Keratinocyte (primary cell): ENCODE results near the gene PTBP3. TPM values are rescaled to one million over a fixed set of nuclear protein-coding genes. Genes with fewer than 3 reads are reported as not detected.
A peak's percentile ranks its signal among the peaks of the same experiment; 100 is the strongest.

Experiments used
- DNase-seq: peaks from one replicate; pipeline ENCODE4 v3.0.0-alpha.2; 2011; ENCODE audit warnings: low read depth, missing footprints, low spot score
- FAIRE-seq: peaks from 2 replicates; lab custom pipeline; 2011; peaks lifted over from hg19 to GRCh38; lab: Jason Lieb, UNC
- H2AFZ ChIP-seq: 2 replicates; pipeline ENCODE4 v1.6.0; 2012; ENCODE audit warnings: low read length, control low read depth, inconsistent platforms; ENCODE audit not compliant: control insufficient read depth
- H3K27ac ChIP-seq: 2 replicates; pipeline ENCODE4 v1.5.1; 2011; ENCODE audit warnings: low read length; ENCODE audit not compliant: control insufficient read depth, insufficient read depth
- H3K27me3 ChIP-seq: 3 replicates; pipeline ENCODE4 v1.6.0; 2011; ENCODE audit warnings: low read length; ENCODE audit not compliant: control insufficient read depth, insufficient read depth; ENCODE audit errors: extremely low read depth
- H3K36me3 ChIP-seq, 2 experiments: 2 replicates in 1 of 2; 3 replicates in 1 of 2; pipeline ENCODE4 v1.5.1; 2011; ENCODE audit warnings: low read length in 2 of 2, mild to moderate bottlenecking in 1 of 2; ENCODE audit not compliant: control insufficient read depth in 2 of 2, insufficient read depth in 2 of 2; ENCODE audit errors: extremely low read depth in 1 of 2
- H3K4me1 ChIP-seq: 3 replicates; pipeline ENCODE4 v1.5.1; 2011; ENCODE audit warnings: low read length; ENCODE audit not compliant: control insufficient read depth, insufficient read depth; ENCODE audit errors: extremely low read depth
- H3K4me2 ChIP-seq: 3 replicates; pipeline ENCODE4 v1.6.0; 2011; ENCODE audit warnings: low read depth, low read length; ENCODE audit not compliant: control insufficient read depth, insufficient read depth; ENCODE audit errors: extremely low read depth
- H3K4me3 ChIP-seq, 3 experiments: fragments of 200-600 bp in 1 of 3; sonication (generic) in 1 of 3; 2 replicates in 2 of 3; 3 replicates in 1 of 3; pipeline ENCODE4 v1.5.1; 2011 to 2016; ENCODE audit warnings: low read length in 3 of 3, mild to moderate bottlenecking in 3 of 3, control low read depth in 2 of 3, inconsistent platforms in 1 of 3, low read depth in 1 of 3, mixed read lengths in 1 of 3, mixed run types in 1 of 3, moderate library complexity in 1 of 3; ENCODE audit not compliant: control insufficient read depth in 2 of 3, insufficient read depth in 2 of 3; ENCODE audit errors: extremely low read depth in 1 of 3
- H3K79me2 ChIP-seq: 2 replicates; pipeline ENCODE4 v1.6.0; 2012; ENCODE audit warnings: low read length; ENCODE audit not compliant: control insufficient read depth, insufficient read depth
- H3K9ac ChIP-seq: 3 replicates; pipeline ENCODE4 v1.6.0; 2011; ENCODE audit warnings: low read length; ENCODE audit not compliant: control insufficient read depth, insufficient read depth; ENCODE audit errors: extremely low read depth
- H3K9me1 ChIP-seq: 3 replicates; pipeline ENCODE4 v1.6.0; 2011; ENCODE audit warnings: low read length; ENCODE audit not compliant: control insufficient read depth, insufficient read depth; ENCODE audit errors: extremely low read depth
- H3K9me3 ChIP-seq: 2 replicates; pipeline ENCODE4 v1.5.1; 2012; ENCODE audit warnings: low read depth, low read length; ENCODE audit not compliant: control insufficient read depth
- H4K20me1 ChIP-seq: 3 replicates; pipeline ENCODE4 v1.6.0; 2011; ENCODE audit warnings: low read length; ENCODE audit not compliant: control insufficient read depth, insufficient read depth; ENCODE audit errors: extremely low read depth
- EZH2 ChIP-seq: IDR thresholded peaks from one replicate; pipeline ENCODE4 v1.6.1; 2012; ENCODE audit warnings: inconsistent platforms, mild to moderate bottlenecking, low read length, moderate library complexity
- dilution Hi-C: fragments of 300-500 bp; cut with MboI; formaldehyde crosslinking; loops from one replicate; pipeline ENCODE4 v1.7.0; 2020; ENCODE audit warnings: low sequenced_read_pairs; ENCODE audit not compliant: extremely low pct_ligation_motif_present
- polyA plus RNA-seq, 5 experiments: library from polyadenylated mRNA; depleted of rRNA in 3 of 5; stranded (reverse) in 3 of 5; stranded (forward) in 1 of 5; unstranded in 1 of 5; fragments of >200 nt; gene quantifications; 1 replicate in 1 of 5; 2 replicates in 3 of 5; 3 replicates in 1 of 5; pipeline versions ENCODE4 v1.2.1 to v1.2.3, GENCODE V29; 2011 to 2012; ENCODE audit warnings: missing spikeins in 2 of 5, low read depth in 1 of 5, low replicate concordance in 1 of 5
- TF ChIP-seq, protein P1 (sequence below), 3 experiments: IDR thresholded peaks in 1 of 3; conservative IDR thresholded peaks in 1 of 3; optimal IDR thresholded peaks in 1 of 3; 2 replicates in 2 of 3; 3 replicates in 1 of 3; pipeline versions ENCODE3 to v1.5.1; 2011; ENCODE audit warnings: low read length in 3 of 3, mild to moderate bottlenecking in 3 of 3, moderate library complexity in 2 of 3, control low read depth in 1 of 3, inconsistent platforms in 1 of 3; ENCODE audit not compliant: insufficient read depth in 2 of 3; ENCODE audit errors: extremely low read depth in 1 of 3

The PTBP3 gene
- polyA plus RNA-seq, 1 donor (not counting 4 experiments of a cell fraction or from before 2014, with no cell fraction given), result 51.0 TPM

DNA sequence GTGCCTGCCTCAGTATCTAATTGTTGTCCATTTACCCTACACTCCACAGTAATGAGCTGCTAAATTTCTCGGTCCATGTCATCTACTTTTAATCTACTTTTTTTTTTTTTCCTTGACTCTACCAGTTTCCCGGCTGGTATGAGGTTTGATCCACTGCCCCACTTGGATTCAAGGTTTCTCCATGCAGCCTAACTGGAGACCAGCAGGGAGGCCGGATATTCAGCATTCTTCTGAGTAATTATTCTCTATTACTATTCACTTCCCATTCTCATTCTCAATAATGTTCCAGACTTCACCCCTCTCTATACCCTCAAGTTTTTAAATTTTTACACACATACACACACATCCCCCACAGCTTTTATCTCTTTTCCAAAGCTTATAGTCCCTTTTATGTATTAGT lies 107.3 kb downstream of the PTBP3 start:
- dilution Hi-C loops, result no loop called here
- no peaks in the 10 kb centered on the region for H3K9me1 ChIP-seq
- no peak overlapping the region for H3K4me2 ChIP-seq
- H3K4me1 ChIP-seq, result peaks cover 20% of the 10 kb centered on the region
- FAIRE-seq, result no peak
- TF ChIP-seq, protein P1, sequence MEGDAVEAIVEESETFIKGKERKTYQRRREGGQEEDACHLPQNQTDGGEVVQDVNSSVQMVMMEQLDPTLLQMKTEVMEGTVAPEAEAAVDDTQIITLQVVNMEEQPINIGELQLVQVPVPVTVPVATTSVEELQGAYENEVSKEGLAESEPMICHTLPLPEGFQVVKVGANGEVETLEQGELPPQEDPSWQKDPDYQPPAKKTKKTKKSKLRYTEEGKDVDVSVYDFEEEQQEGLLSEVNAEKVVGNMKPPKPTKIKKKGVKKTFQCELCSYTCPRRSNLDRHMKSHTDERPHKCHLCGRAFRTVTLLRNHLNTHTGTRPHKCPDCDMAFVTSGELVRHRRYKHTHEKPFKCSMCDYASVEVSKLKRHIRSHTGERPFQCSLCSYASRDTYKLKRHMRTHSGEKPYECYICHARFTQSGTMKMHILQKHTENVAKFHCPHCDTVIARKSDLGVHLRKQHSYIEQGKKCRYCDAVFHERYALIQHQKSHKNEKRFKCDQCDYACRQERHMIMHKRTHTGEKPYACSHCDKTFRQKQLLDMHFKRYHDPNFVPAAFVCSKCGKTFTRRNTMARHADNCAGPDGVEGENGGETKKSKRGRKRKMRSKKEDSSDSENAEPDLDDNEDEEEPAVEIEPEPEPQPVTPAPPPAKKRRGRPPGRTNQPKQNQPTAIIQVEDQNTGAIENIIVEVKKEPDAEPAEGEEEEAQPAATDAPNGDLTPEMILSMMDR (optimal IDR thresholded peaks at IDR 0.05 in 1 of 3, IDR thresholded peaks at IDR 0.05 in 1 of 3, conservative IDR thresholded peaks at IDR 0.05 in 1 of 3; ENCODE audit: extremely low read depth in 1 of 3, insufficient read depth in 2 of 3, low read length in 3 of 3), result no peak
- TF ChIP-seq EZH2, result no peak
- no peaks in the 10 kb centered on the region for H3K79me2 ChIP-seq
- H4K20me1 ChIP-seq, result no peaks in the 10 kb centered on the region
- no peak overlapping the region for H3K27ac ChIP-seq
- H3K4me3 ChIP-seq, result no peak overlapping the region
- H3K27me3 ChIP-seq, result no peaks in the 10 kb centered on the region
- H2AFZ ChIP-seq, result no peak overlapping the region
- H3K36me3 ChIP-seq, result peaks cover 8 to 23% of the 10 kb centered on the region in 2 experiments
- H3K9ac ChIP-seq, result no peak overlapping the region
- no peaks in the 10 kb centered on the region for H3K9me3 ChIP-seq
- no peak for DNase-seq

DNA sequence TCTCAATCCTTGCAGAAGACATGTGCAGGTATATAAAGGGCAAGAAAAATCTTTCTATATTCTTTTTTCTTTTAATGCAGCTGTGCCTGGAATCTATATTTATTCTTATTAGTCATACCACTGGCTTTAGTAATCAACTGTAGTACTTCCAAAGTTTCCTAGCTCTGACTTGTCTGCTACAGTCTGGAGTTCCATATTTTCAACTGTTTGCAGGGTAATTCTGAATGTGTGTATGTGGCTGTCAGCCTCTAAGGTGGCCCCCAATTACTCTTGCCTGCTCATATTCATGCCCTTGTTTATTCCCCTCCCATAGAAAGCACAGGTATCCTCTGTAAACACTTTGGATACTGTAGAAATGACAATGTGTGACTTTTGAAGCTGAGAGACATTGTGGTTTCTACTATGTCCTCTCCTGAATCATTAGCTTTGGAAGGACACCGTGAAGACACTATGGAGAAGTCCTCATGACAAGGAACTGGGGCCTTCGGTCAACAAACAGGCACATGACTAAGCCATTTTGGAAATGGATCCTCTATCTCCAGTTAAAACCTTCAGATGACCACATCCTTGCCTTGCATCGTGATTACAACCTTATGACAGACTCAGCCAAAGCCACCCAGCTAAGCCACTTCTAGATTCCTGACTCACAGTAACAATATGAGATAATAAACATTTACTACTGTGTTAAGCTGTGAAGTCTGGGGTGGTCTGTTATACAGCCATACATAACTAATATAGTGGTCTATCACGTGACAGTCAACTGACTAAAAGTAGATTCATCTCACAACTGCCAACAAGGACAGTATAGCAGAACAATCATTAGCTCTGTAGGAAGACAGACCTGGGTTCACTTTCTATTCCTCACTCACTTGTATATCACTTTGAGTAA lies 108.8 kb downstream of the PTBP3 start:
- FAIRE-seq, result peak; percentile 76
- H2AFZ ChIP-seq, result no peak overlapping the region
- no peaks in the 10 kb centered on the region for H3K27me3 ChIP-seq
- TF ChIP-seq, protein P1 (optimal IDR thresholded peaks at IDR 0.05 in 1 of 3, IDR thresholded peaks at IDR 0.05 in 1 of 3, conservative IDR thresholded peaks at IDR 0.05 in 1 of 3; ENCODE audit: extremely low read depth in 1 of 3, insufficient read depth in 2 of 3, low read length in 3 of 3), result no peak
- no peak for TF ChIP-seq EZH2
- peaks cover 20% of the 10 kb centered on the region for H3K4me1 ChIP-seq
- dilution Hi-C loops, result loop anchor here (25.0 kb wide), 1 partner anchor 112 kb away; no protein-coding TSS in a partner anchor
- DNase-seq, result no peak
- H3K4me3 ChIP-seq, result peak overlapping the region in 1 of 3 experiments; percentile 25
- no peaks in the 10 kb centered on the region for H3K9me3 ChIP-seq
- H3K9me1 ChIP-seq, result no peaks in the 10 kb centered on the region
- peaks cover 9 to 22% of the 10 kb centered on the region in 2 experiments for H3K36me3 ChIP-seq
- peak overlapping the region; percentile 0 for H3K9ac ChIP-seq
- peak overlapping the region; percentile 60 for H3K27ac ChIP-seq
- peak overlapping the region; percentile 40 for H3K4me2 ChIP-seq
- no peaks in the 10 kb centered on the region for H4K20me1 ChIP-seq
- no peaks in the 10 kb centered on the region for H3K79me2 ChIP-seq
